ENCODE results near the gene ACP4.
A peak's percentile ranks its signal among the peaks of the same experiment; 100 is the strongest.
"Not testable (repeated sequence)": the region's sequence is repeated elsewhere in the genome, so short reads cannot be mapped to it uniquely, and the experiment has no call there.

Gene ACP4

GRCh38 chr19:50776131-50776530 lies 14.1 kb upstream of the ACP4 start:
- DNase-seq (ENCODE audit: low read depth in 2 of 2), result no peak

DNA sequence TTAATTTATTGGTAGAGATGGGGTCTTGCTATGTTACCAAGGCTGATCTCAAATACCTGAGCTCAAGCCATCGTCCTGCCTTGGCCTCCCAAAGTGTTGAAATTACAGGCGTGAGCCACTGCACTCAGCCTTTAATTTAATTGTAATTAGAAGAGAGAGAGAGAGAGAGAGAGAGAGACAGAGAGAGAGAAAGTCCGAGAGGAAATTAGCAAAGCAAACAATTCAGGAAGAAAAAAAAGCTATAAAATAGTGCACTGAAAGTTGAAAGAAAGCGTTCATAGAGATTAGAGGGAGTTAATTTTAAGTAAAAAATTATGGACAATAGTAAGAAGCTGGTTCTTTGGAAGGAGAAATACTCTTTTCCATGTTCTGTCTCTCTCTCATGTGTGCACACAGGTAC lies 13.0 kb upstream of the ACP4 start:
- no peak for DNase-seq (ENCODE audit: low read depth in 2 of 2)

DNA sequence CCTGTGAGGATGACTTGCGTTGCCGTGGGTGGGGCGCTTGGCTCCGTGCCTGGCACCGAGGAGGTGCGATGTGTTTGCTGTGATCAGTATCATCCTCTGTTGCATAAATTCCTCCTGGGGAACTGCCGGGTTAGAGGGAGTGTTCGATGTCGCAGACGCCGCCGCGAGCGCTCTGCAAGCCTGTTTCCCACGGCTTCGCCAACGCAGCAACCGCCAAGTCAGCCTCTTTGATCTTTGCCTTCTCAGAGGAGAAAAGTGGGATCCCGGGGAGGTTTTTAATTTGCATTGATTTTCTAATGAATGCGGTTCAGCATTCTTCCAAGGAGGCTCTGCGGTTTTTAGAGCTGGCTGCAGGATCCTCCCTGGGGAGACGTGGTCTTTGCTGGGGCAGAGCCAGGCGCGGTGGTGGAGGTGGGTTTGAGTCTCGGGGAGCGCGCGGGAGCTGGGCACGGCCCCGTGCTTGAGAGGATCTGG lies 12.3 kb upstream of the ACP4 start:
- DNase-seq (ENCODE audit: low read depth in 2 of 2), result no peak

DNA sequence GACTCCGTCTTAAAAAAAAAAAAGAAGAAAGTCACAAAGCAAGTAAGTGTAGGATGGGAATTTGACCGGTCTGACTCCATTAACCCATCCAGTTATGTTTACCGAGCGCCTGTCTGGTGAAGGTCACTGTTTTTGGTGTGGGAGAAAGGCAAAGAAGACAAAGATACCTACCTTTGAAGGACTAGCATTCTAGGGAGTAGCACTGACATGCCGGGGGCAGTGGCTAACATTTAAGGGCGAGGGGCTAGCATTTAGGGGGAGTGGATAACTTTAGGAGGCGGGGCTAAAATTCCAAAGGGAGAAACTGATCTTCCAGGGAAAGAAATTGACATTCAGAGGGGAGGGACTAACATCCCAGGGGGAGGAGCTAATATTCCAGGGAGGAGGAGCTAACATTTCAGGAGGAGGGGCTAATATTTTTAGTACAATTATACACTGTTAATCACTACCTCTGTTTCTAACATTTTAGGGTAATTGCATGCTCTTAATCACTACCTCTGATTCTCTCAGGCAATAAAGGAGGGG lies 11.2 kb upstream of the ACP4 start:
- no peak for DNase-seq (ENCODE audit: low read depth in 2 of 2)

DNA sequence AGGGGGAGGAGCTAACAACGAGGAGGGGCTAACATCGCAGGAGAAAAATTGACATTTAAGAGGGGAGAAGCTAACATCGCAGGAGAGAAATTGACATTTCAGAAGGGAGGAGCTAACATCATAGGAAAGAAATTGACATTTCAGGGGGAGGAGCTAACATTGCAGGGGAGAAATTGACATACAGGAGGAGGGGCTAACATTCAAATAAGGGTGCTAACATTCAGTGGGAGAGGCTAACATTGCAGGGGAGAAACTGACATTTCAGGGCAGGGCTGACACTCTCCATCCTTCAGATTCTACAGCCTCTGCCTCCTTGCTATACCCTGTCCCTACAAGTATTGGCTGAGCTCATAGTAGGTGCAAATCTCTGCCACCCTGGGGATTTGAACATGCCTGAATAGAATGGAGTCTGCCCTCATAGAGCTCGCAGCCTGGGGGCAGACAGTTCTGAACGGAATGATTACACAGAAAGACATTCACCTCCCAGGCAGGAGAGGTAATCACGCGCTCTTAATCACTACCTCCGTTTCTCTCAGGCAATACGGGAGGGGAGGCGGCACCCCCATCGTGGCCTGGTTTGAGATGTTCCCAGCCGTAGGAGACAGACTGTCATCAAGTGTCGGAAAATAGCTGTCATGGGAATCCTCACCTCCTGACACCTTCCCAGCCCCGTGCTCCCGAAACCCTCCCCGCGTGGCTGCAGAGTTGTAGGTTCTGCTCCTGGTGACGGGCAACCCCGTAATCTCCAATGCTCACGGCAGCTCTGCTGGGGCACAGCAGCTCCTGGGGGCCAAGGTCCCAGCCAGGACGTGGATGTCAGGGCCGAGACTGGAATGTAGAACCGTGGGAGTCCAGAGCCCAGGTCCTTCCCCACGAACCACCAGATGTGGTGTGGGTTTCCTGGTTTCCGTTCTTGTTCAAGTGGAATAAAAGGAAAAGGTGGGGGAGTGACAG lies 10.4 kb upstream of the ACP4 start:
- DNase-seq (ENCODE audit: low read depth in 2 of 2), result no peak

DNA sequence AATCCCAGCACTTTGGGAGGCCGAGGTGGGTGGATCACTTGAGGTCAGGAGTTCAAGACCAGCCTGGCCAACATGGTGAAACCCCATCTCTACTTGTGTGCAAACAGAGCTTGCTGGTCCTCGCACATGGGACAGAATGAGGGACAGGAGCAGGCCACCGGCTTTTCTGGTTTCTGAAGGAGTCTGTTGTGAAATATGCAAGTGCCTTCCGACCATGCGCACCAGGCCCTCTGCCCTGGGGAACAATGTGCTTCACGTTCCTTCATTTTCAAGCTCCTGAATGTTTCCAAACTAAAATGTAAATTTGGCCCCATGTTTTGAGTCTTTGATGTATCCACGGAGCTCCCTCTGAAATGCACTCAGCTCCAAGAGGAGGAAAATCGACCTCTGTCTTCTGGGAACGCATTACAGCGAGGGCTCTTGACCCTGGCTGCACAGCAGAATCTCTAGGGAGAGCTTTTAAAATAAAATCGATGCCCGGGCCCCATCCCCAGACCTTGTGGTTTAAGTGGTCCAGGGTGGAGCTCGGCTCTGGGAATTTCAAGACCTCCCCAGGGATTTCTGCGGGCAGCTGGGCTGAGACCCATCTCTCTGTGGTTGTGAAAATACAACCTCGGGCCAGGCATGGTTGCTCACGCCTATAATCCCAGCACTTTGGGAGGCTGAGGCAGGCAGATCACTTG lies 9.3 kb upstream of the ACP4 start:
- no peak for DNase-seq (ENCODE audit: low read depth in 2 of 2)

GRCh38 chr19:50783848-50784152 lies 6.4 kb upstream of the ACP4 start:
- DNase-seq (ENCODE audit: low read depth in 2 of 2), result not testable (repeated sequence)

GRCh38 chr19:50784710-50785109 lies 5.5 kb upstream of the ACP4 start:
- no peak for DNase-seq (ENCODE audit: low read depth in 2 of 2)

DNA sequence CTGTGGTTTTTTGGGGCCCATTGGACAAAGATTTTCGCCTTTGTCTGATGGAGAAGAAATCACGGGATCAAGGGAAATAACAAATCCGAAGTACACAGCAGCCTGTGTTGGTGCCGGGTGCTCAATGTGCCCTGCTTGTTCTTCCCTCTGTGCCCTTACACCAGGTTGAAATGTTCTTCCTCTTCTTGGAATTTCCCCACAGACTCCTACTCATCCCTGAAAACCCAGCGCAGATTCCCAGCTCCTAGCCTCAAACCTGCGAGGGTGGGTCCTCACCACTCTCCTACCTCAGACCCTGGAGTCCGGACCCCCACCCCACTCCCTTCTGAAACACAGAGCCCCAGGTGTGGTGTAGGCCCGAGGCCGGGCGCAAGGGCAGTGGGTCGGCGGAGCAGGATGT lies 4.9 kb upstream of the ACP4 start:
- no peak for DNase-seq (ENCODE audit: low read depth in 2 of 2)

DNA sequence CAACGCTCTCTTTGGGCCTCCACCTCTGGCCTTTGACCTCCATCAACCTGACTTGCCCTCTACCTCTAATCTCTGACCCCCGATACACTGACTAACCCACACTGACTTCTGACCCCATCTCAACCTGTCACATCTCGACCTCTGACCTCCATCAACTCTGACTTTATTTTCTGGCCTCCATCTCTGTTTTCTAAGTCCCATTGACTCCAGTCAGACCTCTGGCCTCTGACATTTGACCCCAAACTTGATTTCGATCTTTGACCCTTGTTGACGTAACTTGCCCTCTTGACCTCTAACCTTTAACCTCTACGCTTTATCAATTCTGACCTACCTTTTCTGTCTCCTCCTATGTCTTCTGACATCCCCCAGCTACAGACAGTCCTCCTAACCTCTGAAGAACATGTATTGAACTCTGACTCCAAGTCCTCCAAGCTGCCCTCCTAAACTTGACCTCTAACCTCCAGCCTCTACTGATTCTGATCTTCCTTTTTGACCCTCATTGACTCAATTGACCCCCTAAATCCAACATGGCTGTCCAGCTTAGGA lies 780 bp downstream of the ACP4 start:
- no peak for DNase-seq (ENCODE audit: low read depth in 2 of 2)

DNA sequence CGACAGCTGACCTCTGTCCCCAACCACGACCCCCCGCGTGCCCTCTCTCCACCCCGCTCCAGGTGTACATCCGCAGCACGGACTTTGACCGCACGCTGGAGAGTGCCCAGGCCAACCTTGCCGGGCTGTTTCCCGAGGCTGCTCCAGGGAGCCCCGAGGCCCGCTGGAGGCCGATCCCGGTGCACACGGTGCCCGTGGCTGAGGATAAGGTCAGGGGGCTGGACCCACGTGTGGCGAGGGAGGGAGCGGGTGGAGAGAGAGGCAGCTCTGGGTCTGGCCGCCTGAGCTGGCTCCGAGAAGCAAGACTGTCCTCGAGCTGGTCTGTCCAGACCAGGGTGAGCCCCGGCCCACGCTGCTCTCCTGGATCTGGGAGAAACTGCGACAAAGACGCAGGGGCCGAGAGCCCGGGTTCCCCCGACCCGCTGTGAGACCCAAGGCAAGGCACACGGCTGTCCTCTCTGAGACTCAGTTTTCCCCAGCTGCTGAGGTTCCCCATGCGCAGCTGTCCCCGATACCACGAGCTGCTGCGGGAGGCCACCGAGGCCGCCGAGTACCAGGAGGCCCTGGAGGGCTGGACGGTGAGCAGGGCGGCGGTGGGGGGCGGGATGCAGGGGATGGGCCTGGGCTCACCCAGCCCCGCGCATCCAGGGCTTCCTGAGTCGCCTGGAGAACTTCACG lies 1.5 kb downstream of the ACP4 start:
- no peak for DNase-seq (ENCODE audit: low read depth in 2 of 2)

GRCh38 chr19:50792272-50793250 lies 2.3 kb downstream of the ACP4 start:
- DNase-seq (ENCODE audit: low read depth in 2 of 2), result no peak

- no peak for DNase-seq (ENCODE audit: low read depth in 2 of 2)
Observed at GRCh38 chr19:50793558-50794065, 3.4 kb downstream of the ACP4 start.

- peak in 1 of 2 experiments; percentile 45 for DNase-seq (ENCODE audit: low read depth in 2 of 2)
Observed at GRCh38 chr19:50794074-50794875, 4.1 kb downstream of the ACP4 start.

DNA sequence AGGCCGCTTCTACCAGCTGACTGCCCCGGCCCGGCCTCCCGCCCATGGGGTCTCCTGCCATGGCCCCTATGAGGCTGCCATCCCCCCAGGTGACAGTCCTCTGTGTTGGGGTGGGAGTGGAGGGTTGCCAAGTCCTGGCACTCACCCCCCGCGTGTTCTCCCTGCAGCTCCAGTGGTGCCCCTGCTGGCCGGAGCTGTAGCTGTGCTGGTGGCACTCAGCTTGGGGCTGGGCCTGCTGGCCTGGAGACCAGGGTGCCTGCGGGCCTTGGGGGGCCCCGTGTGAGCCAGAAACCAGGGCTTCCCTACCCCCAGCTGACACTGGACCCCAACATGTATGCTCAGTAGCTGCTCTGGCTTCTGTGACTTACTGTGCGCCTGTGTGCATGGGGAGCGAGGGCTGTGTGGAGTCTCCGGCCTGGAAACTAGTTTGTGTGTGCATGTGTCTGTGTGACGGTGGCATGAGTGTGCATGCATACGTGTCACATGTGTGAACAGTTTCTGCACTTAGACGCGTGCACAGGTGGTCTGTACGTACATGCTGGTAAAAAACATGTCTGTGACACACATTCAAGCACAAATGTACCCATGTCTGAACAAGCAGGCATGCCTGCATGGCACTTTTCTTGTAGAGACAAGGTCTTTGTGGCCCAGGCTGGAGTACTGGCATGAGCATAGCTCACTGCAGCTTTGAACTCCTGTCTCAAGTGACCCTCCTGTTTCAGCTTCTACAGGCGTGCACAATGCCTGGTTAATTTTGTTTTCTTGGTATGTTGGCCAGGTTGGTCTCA lies 4.9 kb downstream of the ACP4 start:
- DNase-seq (ENCODE audit: low read depth in 2 of 2), result peak in 1 of 2 experiments; percentile 58

- DNase-seq (ENCODE audit: low read depth in 2 of 2), result no peak
Observed at GRCh38 chr19:50795664-50796073, 5.5 kb downstream of the ACP4 start.

DNA sequence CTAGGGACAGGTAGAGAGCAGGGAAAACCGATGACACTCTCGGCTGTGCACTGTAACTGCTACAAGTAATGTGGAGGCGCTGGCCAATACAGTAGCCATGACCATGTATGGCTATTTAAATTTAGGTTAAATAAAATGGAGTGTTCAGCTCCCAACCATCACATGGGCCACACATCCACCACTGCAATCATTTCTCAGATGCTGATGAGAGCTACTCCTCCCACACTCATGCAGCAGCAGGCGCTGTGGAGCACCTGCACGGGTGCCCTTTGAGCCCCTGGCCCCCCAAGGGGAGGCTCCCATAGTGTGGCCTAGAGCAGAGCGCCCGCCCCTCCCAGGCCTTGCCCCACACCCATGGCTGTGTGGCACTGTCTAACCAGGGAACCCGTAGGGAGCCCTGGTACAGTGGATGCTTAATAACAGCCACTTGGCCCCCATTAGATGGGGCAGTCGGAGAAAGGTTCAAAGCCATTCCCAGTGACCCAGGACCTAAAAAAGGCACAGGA lies 6.0 kb downstream of the ACP4 start:
- DNase-seq (ENCODE audit: low read depth in 2 of 2), result no peak

DNA sequence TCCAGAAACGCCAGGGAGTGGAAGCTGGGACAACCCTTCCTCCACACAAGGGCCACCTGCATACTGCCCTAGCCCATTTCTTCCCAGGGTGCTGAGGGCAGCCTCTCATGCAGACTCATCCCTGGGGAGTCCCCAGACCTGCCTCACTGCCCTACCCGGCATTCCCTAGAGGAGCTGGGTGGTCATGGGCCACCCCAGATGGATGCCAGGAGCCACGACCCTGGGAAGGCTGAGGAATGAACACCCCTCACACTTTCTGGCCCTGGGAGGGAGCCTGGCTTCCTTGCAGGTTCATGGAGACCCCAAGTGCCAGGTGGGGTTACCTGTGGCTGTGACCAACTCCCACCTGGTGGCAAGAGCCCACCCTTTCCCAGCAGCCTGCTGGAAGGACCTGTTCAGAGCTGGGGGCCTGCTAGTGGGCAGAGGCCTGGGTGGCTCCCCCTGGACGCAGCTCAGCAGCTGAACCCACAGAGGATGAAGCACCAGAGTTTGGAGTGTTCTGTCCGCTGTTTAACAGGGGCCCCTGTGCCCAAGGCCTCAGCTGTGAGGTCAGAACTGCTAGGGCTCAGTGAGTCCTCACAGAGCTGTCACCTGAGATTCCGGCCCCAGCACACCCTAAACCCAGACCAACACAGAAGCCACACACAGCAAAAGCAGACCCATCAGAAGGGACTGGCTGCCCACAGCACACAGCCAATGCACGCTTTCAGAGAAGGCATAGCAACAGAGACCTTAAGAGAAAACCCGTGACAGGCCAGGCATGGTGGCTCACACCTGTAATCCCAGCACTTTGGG lies 6.6 kb downstream of the ACP4 start:
- DNase-seq (ENCODE audit: low read depth in 2 of 2), result no peak

All from stimulated activated CD4-positive, alpha-beta T cell treated with anti-CD3 and anti-CD28 coated beads, Interleukin-12 subunit alpha, Interleukin-12 subunit beta, amount 100 ng/mL, for 24 hours (primary cell).